HG03135 (cell line): ENCODE data around the gene OR2AK2.
A peak's percentile ranks its signal among the peaks of the same experiment; 100 is the strongest.

Experiments
- ATAC-seq: cut with Tn5 transposase; IDR thresholded peaks from one replicate; pipeline ENCODE4 v1.9.1; 2021; ENCODE audit warnings: mild to moderate bottlenecking, moderate library complexity; ENCODE audit not compliant: unreplicated experiment

OR2AK2 gene

GRCh38 chr1:247964933-247965332 lies at the start of gene OR2AK2:
OR2AK2 (plus strand) TSS chr1:247965233; CDS start chr1:247965377, 144 bp downstream.
- no peak for ATAC-seq

- no peak for ATAC-seq
These were observed 45.1 kb upstream of the OR2AK2 start, which contains the start of gene OR2T8 for GRCh38 chr1:247919952-247920351. OR2T8 (plus strand) TSS chr1:247920252; CDS start chr1:247921018, 766 bp downstream.

GRCh38 chr1:247923941-247924340 lies 41.1 kb upstream of the OR2AK2 start:
- ATAC-seq, result no peak

GRCh38 chr1:247924868-247925267 lies 40.2 kb upstream of the OR2AK2 start, which contains the start of gene OR2AJ1:
OR2AJ1 (plus strand) TSS chr1:247924889; CDS start chr1:247933769, 8,880 bp downstream.
- ATAC-seq, result no peak

- ATAC-seq, result no peak
These were observed 31.0 kb upstream of the OR2AK2 start for GRCh38 chr1:247933989-247934388.

- no peak for ATAC-seq
These were observed 29.3 kb upstream of the OR2AK2 start for GRCh38 chr1:247935781-247936180.

- no peak for ATAC-seq
These were observed 28.6 kb upstream of the OR2AK2 start for GRCh38 chr1:247936415-247936814.

- ATAC-seq, result peak; percentile 100
These were observed 27.9 kb upstream of the OR2AK2 start for GRCh38 chr1:247936965-247937734.

- no peak for ATAC-seq
These were observed 22.4 kb upstream of the OR2AK2 start for GRCh38 chr1:247942624-247943023.

- ATAC-seq, result no peak
These were observed 16.5 kb upstream of the OR2AK2 start, which contains the start of gene OR2L8 for GRCh38 chr1:247948558-247948957. OR2L8 (plus strand) TSS chr1:247948858; CDS start chr1:247948858, 0 bp downstream.

- no peak for ATAC-seq
These were observed 11.6 kb upstream of the OR2AK2 start for GRCh38 chr1:247953408-247953807.

- ATAC-seq, result no peak
These were observed 3.2 kb upstream of the OR2AK2 start for GRCh38 chr1:247961791-247962190.

GRCh38 chr1:247962911-247963588 lies 2.0 kb upstream of the OR2AK2 start:
- no peak for ATAC-seq

- ATAC-seq, result no peak
These were observed 1.6 kb downstream of the OR2AK2 start for GRCh38 chr1:247966532-247967204.

- no peak for ATAC-seq
These were observed 28.0 kb downstream of the OR2AK2 start for GRCh38 chr1:247992986-247993385.

GRCh38 chr1:247998811-247999210 lies 33.8 kb downstream of the OR2AK2 start:
- no peak for ATAC-seq

- no peak for ATAC-seq
These were observed 35.1 kb downstream of the OR2AK2 start for GRCh38 chr1:248000169-248000568.

GRCh38 chr1:248007778-248008177 lies 42.7 kb downstream of the OR2AK2 start:
- ATAC-seq, result no peak

GRCh38 chr1:248009681-248010080 lies 44.6 kb downstream of the OR2AK2 start:
- ATAC-seq, result no peak

- ATAC-seq, result no peak
These were observed 48.2 kb downstream of the OR2AK2 start, which contains the start of gene OR2L5 for GRCh38 chr1:248013229-248013710. OR2L5 (plus strand) TSS chr1:248013660; CDS start chr1:248021948, 8,288 bp downstream.

GRCh38 chr1:248015803-248016202 lies 50.8 kb downstream of the OR2AK2 start:
- no peak for ATAC-seq
